GM10248 (cell line): ENCODE data around the gene NT5DC3.

Source experiments
- CTCF ChIA-PET: fragments of 300-600 bp; sonication (Branson Sonifier 250); formaldehyde crosslinking; extraction: SDS; loops from one replicate; lab custom pipeline; 2021; ENCODE audit warnings: antibody characterized with exemption; lab: Yijun Ruan, JAX
- POLR2A ChIA-PET: fragments of 350-650 bp; sonication (Branson Sonifier 250); formaldehyde crosslinking; extraction: SDS; loops from one replicate; lab custom pipeline; 2020; ENCODE audit warnings: antibody characterized with exemption; lab: Yijun Ruan, JAX
- DNase-seq: peaks from one replicate; pipeline ENCODE4 v3.0.0; 2012; ENCODE audit errors: extremely low spot score
- CTCF ChIP-seq: IDR thresholded peaks from 2 replicates; pipeline ENCODE4 v1.5.1; 2012; ENCODE audit warnings: mild to moderate bottlenecking, low read depth; ENCODE audit errors: extremely low read depth, missing control alignments, control extremely low read depth

Gene NT5DC3

GRCh38 chr12:103840876-103841689 lies at the start of gene NT5DC3:
TSS of gene NT5DC3 (minus strand) at chr12:103841234. CDS start at chr12:103841156, 78 bp downstream.
- ChIA-PET POLR2A (interaction anchor here (0.7 kb wide), 2 partner anchors 97 to 223 kb away, joined by 3 read pairs; partner anchors contain the start of gene HCFC2), CTCF (interaction anchor here (0.7 to 1.9 kb wide), 6 partner anchors 8 to 451 kb away, joined by 3 to 6 read pairs (median 3); no protein-coding TSS in a partner anchor)
- peak; percentile 91 for DNase-seq
- TF ChIP-seq CTCF, result no peak

GRCh38 chr12:103887738-103888137 lies 46.7 kb upstream of the NT5DC3 start:
- TF ChIP-seq CTCF, result no peak
- no peak for DNase-seq
- CTCF ChIA-PET, result interaction anchor here (1.0 to 1.8 kb wide), 3 partner anchors 21 to 221 kb away, joined by 3 to 7 read pairs (median 5); no protein-coding TSS in a partner anchor
- POLR2A ChIA-PET, result no interaction called here

GRCh38 chr12:103886195-103886797 lies 45.3 kb upstream of the NT5DC3 start:
- no peak for TF ChIP-seq CTCF
- DNase-seq, result no peak
- POLR2A ChIA-PET, result no interaction called here
- CTCF ChIA-PET, result interaction anchor here (1.3 to 1.8 kb wide), 3 partner anchors 22 to 223 kb away, joined by 3 to 7 read pairs (median 5); no protein-coding TSS in a partner anchor

- DNase-seq, result peak; percentile 65
- POLR2A ChIA-PET, result interaction anchor here (1.2 kb wide), 1 partner anchor 46 kb away, joined by 3 read pairs; the partner anchor contains the start of gene HSP90B1
- peak; percentile 58 for TF ChIP-seq CTCF
- CTCF ChIA-PET, result interaction anchor here (0.7 to 3.8 kb wide), 26 partner anchors 9 to 224 kb away, joined by 3 to 51 read pairs (median 3); partner anchors contain the start of genes HSP90B1 and TDG
Observed at GRCh38 chr12:103884316-103884715, 43.3 kb upstream of the NT5DC3 start.

GRCh38 chr12:103883908-103884307 lies 42.9 kb upstream of the NT5DC3 start:
- no peak for TF ChIP-seq CTCF
- ChIA-PET POLR2A (interaction anchor here (1.2 kb wide), 1 partner anchor 46 kb away, joined by 3 read pairs; the partner anchor contains the start of gene HSP90B1), CTCF (interaction anchor here (0.7 to 3.8 kb wide), 26 partner anchors 9 to 225 kb away, joined by 3 to 51 read pairs (median 3); partner anchors contain the start of genes HSP90B1 and TDG)
- DNase-seq, result no peak
